HCT116 (cell line): ENCODE data around the gene FAM78B.

Experiments
- CEBPB ChIP-seq: IDR thresholded peaks from 2 replicates; pipeline ENCODE4 v1.6.1; 2012; ENCODE audit warnings: low read depth
- EZH2 ChIP-seq: fragments of 200-600 bp; sonication (generic); IDR thresholded peaks from 2 replicates; pipeline ENCODE4 v1.6.1; 2017; ENCODE audit warnings: antibody characterized with exemption, mixed run types
- EZH2phosphoT487 ChIP-seq: fragments of 200-600 bp; IDR thresholded peaks from 2 replicates; pipeline ENCODE4 v1.6.1; 2018; ENCODE audit warnings: antibody characterized with exemption, borderline replicate concordance
- POLR2A ChIP-seq: IDR thresholded peaks from 2 replicates; pipeline ENCODE4 v1.7.0; 2011; ENCODE audit warnings: borderline replicate concordance; ENCODE audit not compliant: insufficient read depth, insufficient read length; ENCODE audit errors: extremely low read depth
- POLR2AphosphoS5 ChIP-seq: IDR thresholded peaks from 2 replicates; pipeline ENCODE4 v1.6.1; 2011; ENCODE audit warnings: mild to moderate bottlenecking, low read depth, low read length, moderate library complexity
- SIN3A ChIP-seq: IDR thresholded peaks from 2 replicates; pipeline ENCODE4 v1.6.1; 2012; ENCODE audit warnings: low read depth
- YY1 ChIP-seq: IDR thresholded peaks from 2 replicates; pipeline ENCODE4 v1.6.1; 2011; ENCODE audit warnings: low read length, low read depth, moderate library complexity, mild to moderate bottlenecking; ENCODE audit not compliant: insufficient replicate concordance; ENCODE audit errors: extremely low read depth
- TF ChIP-seq, protein P1 (sequence below), 3 experiments: fragments of 200-600 bp in 1 of 3; sonication (generic) in 1 of 3; IDR thresholded peaks in 2 of 3; conservative IDR thresholded peaks in 1 of 3; 2 replicates each; pipeline ENCODE4 v1.5.1; 2012 to 2017; ENCODE audit warnings: low read depth in 2 of 3, low read length in 2 of 3, antibody characterized with exemption in 1 of 3, borderline replicate concordance in 1 of 3, control low read depth in 1 of 3, mild to moderate bottlenecking in 1 of 3, mixed read lengths in 1 of 3, mixed run types in 1 of 3, moderate library complexity in 1 of 3; ENCODE audit not compliant: insufficient read depth in 1 of 3

DNA sequence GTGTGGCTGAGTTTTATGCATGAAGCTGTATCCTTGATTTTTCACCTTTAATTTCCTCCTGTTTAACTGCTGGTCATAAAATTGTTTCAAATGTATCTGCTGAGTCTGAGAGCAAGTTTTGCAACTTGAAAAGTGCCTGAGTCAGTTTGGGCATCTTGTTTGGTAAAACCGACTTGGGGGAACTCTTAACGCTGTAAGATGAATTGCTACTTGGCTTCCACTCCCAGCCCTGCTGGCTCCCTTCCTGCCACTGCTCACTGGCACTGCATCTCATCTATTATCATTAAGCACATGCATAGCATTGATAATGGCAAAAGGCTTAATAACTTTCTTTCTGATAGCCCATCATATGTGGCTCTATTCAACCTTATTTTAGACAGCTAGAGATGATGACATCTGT is 35.7 kb upstream of the FAM78B start:
- TF ChIP-seq, protein P1, sequence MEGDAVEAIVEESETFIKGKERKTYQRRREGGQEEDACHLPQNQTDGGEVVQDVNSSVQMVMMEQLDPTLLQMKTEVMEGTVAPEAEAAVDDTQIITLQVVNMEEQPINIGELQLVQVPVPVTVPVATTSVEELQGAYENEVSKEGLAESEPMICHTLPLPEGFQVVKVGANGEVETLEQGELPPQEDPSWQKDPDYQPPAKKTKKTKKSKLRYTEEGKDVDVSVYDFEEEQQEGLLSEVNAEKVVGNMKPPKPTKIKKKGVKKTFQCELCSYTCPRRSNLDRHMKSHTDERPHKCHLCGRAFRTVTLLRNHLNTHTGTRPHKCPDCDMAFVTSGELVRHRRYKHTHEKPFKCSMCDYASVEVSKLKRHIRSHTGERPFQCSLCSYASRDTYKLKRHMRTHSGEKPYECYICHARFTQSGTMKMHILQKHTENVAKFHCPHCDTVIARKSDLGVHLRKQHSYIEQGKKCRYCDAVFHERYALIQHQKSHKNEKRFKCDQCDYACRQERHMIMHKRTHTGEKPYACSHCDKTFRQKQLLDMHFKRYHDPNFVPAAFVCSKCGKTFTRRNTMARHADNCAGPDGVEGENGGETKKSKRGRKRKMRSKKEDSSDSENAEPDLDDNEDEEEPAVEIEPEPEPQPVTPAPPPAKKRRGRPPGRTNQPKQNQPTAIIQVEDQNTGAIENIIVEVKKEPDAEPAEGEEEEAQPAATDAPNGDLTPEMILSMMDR (IDR thresholded peaks at IDR 0.05 in 2 of 3, conservative IDR thresholded peaks at IDR 0.05 in 1 of 3; ENCODE audit: borderline replicate concordance in 1 of 3, insufficient read depth in 1 of 3, low read depth in 2 of 3, low read length in 2 of 3) = no peak
- TF ChIP-seq POLR2A (no peak), POLR2AphosphoS5 (no peak), EZH2 (no peak), SIN3A (no peak), YY1 (no peak), EZH2phosphoT487 (no peak), CEBPB (no peak)
